DMS79 (cell line): Measurements from ENCODE around the gene GAS7.
"Not testable (repeated sequence)": the region's sequence is repeated elsewhere in the genome, so short reads cannot be mapped to it uniquely, and the experiment has no call there.

Experiments used
- DNase-seq: peaks from one replicate; lab custom pipeline; 2025; lab: John Stamatoyannopoulos, UW

The GAS7 gene

DNA sequence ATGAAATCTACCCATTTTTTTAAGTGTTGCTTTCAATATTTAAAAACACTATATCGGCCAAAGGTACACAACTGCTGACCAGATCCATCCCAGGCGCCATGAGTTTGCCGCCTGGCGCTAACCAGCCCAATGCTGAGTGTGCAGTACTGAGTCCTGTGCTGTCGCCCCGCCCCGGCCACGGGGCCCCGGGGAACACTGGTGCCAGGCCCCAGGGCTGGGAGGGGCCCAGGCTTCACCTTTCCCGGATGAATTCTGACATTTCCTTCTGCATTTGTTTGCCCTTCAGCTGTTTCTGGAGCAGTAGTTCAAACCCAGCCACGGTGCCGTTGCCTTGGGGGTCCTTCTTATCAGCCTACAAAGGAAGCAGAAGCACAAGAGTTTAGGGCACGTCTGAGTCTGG, 255.5 kb downstream of the GAS7 start:
- no peak for DNase-seq

- no peak for DNase-seq
Observed at GRCh38 chr17:9941305-9941704, 257.1 kb downstream of the GAS7 start.

DNA sequence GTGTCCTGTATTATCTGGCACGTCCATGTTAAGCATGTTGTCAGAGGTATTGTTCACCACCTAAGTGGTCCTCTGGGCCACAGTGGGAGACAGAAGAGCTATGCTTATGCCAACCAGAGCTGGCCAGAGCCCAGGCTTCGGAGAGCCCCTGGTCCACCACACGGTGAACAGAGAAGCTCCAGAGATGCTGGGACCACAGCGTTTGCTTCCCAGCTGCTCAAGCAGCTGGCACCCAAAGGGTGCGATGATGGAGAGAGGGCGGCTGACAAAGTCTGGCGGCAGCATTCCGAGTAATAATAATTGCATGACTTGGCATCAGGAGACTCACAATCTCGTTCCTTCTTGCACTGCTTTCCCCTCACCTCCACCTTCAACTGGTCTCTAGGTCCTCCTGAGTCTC, 257.6 kb downstream of the GAS7 start:
- DNase-seq = no peak

GRCh38 chr17:9938764-9939163, 259.6 kb downstream of the GAS7 start:
- DNase-seq = no peak

DNA sequence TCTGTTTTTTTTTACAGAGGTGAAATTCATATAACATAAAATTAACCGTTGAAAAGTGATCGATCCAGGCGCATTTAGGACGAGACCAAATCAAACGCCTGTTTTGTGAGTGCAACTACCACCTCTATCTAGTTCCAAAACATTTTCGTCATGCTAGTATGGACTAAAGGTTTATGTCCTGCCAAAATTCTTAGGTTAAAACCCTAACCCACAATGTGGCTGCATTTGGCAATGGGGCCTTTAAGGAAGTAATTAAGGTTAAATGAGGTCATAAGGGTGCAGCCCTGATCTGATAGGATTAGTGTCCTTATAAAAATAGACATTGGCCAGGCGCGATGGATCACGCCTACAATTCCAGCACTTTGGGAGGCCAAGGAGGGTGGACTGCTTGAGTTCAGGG, 260.5 kb downstream of the GAS7 start:
- DNase-seq = no peak

DNA sequence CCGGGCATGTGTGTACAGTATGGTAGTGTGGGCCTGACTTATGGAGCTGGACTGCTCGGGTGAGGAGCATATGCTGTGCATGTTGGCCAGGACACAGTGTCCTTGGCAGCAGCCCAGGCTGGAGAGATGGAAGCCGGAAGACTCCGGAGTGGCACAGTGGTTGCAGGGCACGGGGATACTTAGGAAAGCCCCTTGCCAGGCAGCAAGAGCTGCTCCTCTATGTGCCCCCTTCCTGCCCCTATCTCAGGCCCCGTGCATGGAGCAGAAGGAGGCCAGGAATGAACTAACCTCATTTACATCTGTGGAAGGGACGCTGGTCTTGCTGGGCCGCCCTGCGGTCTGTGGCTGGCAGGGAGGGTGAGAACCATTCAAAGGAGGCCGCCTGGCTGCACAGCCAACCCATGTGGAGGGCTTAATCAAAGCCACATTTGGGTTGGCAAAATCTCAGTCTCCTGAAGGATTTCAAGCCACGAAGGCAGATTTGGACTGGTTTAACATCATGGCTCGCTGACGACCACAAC, 261.1 kb downstream of the GAS7 start:
- DNase-seq = no peak

DNA sequence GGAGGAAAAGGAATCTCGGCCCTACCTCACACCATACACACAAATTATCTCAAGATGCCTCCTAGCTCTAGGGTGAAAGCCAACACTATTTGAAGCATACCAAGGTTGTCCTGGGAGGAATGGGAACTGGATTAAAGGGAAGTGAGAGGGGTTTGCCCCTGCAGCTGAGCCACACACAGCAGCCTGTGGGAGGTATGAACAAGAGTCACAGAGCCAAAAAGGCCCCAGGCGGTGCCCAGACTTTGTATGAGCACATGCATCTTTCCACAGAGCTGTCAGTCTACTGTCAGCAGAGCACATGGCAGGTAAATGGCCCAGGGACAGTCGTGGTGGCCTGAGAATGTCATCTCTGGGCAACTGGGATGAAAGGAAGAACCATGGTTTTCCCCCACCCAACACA, 262.3 kb downstream of the GAS7 start:
- DNase-seq = no peak

- DNase-seq = no peak
Observed at GRCh38 chr17:9935408-9935807, 263.0 kb downstream of the GAS7 start.

GRCh38 chr17:9934331-9934730, 264.1 kb downstream of the GAS7 start:
- DNase-seq = no peak

DNA sequence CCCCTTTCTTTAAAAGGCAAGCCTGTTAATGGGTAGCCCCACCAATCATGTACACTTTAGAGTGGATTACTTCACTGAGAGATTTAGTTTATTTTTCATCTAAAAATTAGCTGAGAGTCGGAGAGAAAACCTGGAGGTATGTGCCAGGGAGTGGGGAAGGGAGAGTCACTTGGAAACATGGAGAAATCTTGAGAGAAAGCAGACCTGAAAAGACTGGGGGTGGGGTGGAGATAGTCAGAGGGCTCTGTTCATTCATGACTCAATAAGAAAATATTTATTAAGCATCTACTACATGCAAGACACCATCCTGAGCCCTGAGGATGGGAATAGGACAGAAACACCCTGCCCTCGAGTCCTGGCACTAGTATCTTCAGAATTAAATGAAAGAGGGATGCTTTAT, 265.9 kb downstream of the GAS7 start:
- no peak for DNase-seq

DNA sequence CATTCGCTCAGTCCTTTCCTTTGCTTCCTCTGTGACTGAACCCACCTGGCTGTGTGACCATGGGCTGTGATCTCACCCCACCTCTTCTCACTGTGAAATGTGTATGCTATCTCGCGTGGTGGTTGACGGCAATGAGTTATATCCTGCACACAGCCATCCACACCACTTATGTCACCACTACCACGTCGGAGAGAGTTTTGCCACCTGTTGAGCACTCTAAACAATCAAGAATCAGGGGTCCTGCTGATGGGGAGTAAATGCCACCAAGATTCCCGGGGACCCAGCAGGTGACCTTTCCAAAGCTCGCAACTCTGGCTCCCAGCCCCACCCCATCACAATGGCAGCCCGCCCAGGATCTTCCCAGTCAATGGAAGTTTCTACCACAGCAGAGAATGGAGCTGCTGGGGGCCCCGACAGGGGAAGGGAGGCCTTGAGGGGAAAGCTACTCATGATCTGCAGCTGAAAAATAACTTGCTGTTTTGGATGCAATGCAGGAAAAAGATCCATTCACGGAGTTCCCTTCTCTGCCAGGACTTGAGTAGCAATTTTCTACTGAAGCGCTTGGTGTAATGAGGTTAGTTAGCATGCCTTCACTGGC, 267.2 kb downstream of the GAS7 start:
- DNase-seq = no peak

DNA sequence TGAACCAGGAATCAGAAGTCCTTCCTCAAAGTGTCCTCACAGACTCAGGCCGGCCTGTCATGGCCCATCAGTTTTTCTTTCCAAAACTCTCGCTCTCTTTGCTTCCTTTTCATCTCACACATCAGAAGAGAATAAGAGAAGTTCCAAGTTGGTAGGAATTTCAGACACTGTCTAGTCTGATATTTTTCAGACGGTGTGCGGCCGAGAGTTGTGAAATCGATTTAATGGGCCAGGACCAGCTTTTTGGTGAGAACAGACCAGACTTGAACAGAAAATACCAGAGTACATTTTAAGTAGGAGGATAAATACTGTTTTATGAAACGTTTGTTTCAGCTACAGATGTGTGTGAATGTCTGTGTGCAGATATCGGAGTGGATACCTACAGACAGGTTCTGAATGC, 268.5 kb downstream of the GAS7 start:
- no peak for DNase-seq

DNA sequence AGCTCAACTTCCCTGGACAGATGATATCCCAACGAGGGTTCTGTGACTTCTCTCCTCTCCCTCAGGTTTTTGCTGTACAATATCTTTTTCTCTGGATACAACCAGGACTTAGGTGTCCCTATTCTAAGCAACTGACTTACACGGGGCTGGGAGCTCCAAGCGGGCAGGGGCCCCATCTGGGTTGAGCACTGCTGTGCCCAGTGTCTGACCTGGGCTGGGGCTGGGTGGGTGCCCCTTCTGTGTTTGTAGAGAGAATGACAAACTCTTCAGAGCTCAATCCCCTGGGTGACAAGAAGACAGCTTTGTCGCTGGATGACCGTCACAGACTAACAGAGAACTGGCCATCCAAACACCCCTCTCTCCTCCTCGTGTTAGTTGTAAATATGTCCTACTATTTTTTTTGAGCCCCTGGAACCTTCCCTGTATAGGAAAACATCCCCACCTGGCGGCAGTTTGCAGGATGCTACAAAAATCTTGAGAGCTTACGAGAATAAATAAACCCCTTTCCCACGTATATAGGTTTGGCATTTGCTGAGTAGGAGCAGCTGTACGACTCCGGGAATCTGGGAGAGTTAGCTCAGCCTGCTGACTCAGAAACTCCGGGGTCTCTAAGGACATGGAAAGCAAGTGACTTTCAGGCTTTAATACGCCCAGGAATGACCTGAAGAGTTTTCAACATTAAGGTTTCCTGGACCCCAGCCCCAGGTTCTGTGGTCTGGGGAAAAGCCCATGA, 269.6 kb downstream of the GAS7 start:
- DNase-seq = no peak

- DNase-seq = no peak
Observed at GRCh38 chr17:9926150-9926804, 272.1 kb downstream of the GAS7 start.

- DNase-seq = no peak
Observed at GRCh38 chr17:9925457-9925856, 272.9 kb downstream of the GAS7 start.

DNA sequence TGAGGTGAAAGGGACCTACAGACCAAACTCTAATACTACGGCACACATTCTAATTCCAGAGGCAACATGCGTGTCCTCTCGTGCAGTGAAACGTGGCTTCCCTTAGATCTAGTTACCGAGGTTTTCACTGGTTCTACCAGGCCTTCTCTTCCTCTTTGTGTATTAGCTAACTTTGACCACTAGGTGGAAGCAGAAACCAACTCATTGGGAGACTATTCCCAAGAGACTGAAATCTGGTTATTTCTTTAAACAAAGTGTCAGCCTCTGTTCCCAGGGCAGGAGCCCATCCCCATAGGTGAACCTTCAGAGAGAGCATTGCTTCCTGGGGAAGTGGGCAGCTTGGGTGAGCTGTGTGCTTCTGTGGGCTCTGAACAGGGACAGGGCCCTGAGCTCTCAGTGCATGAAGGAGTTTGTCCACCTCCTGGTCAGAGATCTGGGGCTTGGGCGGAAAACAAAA, 273.6 kb downstream of the GAS7 start:
- DNase-seq = no peak

DNA sequence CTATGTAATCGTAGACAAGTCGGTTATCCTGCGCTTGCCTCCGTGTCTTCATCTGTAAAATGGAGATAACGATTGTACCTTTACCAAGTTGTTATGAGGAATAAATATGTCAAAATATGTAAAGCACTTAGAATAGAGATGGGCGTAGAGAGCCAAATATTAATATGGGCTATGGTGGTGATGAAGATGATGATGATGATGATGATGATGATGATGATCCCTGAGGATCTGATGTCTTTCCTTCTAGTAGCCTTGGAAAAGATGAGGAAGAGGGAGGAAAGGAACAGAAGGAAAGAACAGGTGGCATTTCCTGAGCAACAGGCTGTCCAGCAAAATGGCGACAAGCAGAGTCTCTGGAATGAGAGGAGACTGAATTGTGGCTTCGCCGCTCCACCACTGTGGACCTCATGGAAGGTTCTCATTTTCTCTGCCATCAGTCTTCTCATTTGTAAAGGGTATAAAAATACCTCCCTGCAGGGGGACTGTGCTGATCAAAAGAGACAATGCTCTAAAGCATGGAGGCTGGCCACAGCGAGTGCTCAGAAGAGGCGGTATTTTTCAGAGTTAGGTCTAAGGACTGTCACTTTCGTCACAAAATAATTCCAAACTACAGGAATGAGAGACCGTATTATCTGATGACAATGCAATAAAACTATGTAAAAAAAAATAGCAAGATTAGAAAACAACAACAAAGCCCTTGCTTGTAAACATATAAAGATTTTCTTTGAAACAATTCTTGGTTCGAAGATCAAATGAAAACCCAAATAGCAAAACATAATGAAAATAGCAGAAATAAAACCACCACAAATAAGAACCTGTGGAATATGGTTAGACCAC, 276.2 kb downstream of the GAS7 start:
- no peak for DNase-seq

DNA sequence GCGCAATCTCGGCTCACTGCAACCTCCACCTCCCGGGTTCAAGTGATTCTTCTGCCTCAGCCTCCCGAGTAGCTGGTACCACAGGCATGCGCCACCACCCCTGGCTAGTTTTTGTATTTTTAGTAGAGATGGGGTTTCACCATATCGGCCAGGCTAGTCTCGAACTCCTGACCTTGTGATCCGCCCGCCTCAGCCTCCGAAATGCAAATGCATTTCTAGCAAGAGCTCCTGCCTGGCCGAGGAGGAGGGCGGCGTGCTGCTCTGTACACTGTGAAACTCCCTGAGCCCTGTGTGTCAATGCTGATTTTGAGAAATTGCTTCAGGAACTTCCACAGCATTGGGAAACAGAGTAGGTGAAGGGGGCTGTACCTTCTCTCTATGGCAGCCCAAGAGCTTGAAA, 277.2 kb downstream of the GAS7 start:
- not testable (repeated sequence) for DNase-seq

DNA sequence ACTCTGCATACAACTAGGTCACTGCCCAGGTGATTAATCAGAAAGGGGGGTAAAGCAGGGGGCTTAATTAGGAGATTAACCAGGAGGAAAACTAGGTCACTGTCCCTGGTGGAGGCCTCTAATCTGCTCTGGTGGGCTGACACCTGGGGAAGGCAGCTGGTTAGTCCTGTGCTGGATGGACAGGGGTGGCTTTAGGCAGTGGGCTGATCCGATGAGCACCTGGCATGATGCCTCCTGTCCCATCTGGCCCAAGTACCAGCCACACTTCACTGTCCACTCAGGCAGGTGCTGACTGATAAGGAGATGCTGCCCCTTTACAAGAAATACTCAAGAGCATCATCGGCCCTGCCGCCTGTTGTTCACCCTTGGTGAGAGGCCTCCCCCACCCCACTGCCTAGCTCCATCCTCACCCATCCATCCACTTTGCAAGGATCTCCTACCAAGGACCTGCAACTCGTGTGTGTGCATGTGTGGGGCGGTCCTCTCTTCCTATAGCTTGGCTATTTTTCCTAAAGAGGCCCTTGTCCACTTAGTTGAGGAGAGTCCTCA, 279.5 kb downstream of the GAS7 start:
- no peak for DNase-seq

- no peak for DNase-seq
Observed at GRCh38 chr17:9918352-9918751, 280.1 kb downstream of the GAS7 start.

DNA sequence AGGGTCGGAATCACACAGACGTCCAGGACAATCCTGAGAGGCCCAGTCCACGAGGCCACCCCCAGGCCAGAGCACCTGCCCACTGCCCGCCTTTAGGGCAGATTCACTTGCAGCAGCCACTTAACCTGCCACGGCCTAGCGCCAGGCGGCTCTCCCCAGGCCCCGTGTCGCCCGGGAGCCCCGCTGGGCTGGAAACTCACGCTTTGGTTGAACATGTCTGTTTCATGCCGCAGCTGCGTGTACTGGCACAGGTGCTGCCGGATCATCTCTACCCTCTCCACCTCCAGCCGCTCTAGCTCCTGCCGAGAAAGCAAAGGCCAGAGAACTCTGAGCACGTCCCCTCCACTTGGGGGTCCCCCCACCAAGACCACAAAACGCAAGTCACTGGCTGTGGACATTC, 280.6 kb downstream of the GAS7 start:
- no peak for DNase-seq

DNA sequence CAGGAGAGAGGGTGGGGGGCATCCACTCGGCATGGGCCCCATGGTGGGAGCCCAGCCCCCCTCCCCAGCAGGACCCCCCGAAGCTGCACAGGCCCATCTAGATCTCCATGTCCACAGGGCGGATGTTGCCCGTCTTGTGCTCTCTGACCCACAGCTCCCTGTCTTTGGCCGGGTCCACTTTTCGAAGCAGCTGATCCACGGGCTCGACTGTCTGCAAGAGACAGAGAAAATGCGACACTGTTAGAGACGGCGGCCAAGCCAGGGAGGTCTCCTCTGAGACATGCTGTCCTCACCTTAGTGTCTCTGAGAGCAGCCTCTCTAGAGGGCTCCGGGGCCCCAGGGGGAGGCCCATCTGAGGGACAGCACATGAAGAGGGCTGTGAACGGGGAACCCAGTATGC, 281.3 kb downstream of the GAS7 start:
- DNase-seq = no peak
